H1 (cell line): Measurements from ENCODE around the gene SEC11A. TPM values are rescaled to one million over a fixed set of nuclear protein-coding genes. Genes with fewer than 3 reads are reported as not detected.

Source experiments
- CHD2 ChIP-seq: IDR thresholded peaks from 2 replicates; pipeline ENCODE4 v1.6.1; 2012; ENCODE audit warnings: low read length, improper control_type of control experiment
- POU5F1 ChIP-seq: IDR thresholded peaks from 2 replicates; pipeline ENCODE4 v1.6.1; 2011; ENCODE audit warnings: low read depth, mild to moderate bottlenecking, low read length, moderate library complexity
- polyA plus RNA-seq, 7 experiments: library from polyadenylated mRNA; depleted of rRNA in 3 of 7; stranded (reverse) in 5 of 7; unstranded in 2 of 7; fragments of >200 nt in 5 of 7; fragments of 200-250 nt in 2 of 7; gene quantifications; 1 replicate in 5 of 7; 2 replicates in 1 of 7; 4 replicates in 1 of 7; pipeline versions ENCODE4 v1.2.1 to v1.2.3, GENCODE V29; 2011 to 2013; ENCODE audit warnings: missing spikeins in 2 of 7, mixed read lengths in 2 of 7
- total RNA-seq: library from RNA; stranded (reverse); fragmentation: NEBNext Ultra II Directional; extraction: Animal tissue kit (Norgen Biotek cat#: 25700); gene quantifications from 2 replicates; pipeline ENCODE4 v1.2.1, GENCODE V29; 2021

SEC11A gene
- total and polyA plus RNA-seq, 2 of the 8 experiments (the other 6 are each of a cell fraction or from before 2014, with no cell fraction given): 268 to 316 TPM

DNA sequence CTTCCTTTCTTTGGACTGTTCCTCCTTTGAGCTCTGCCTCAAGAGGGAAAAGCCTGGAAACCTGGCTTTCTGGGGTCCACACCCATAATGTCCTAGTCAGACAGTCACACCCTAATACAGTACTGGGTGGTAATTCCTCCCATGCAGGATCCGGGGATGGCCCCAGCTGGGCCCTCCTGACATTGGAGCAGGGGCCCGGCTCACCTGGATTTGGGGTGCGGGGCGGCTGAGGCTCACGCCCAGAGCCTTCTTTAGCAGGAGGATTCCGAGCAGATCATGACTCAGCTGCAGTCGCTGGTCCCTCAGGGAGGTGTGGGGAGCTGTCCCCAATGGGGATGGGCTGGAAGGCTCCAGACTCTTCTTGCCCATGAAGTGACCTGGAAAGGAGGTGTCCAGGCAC, 59.0 kb downstream of the SEC11A start (continued):
- TF ChIP-seq POU5F1: no peak
- TF ChIP-seq CHD2: no peak
